Endothelial cell of umbilical vein (primary cell): ENCODE results near the gene PPP2R5B. TPM values are rescaled to one million over a fixed set of nuclear protein-coding genes. Genes with fewer than 3 reads are reported as not detected.

Experiments
- BruUV-seq: library from RNA; stranded (reverse); fragments of 400-500 nt; replicated peaks from 2 replicates; lab custom pipeline; 2021; lab: Mats Ljungman, UMichigan
- CTCF ChIA-PET: fragments of 300-600, 350-600 bp; sonication (Branson Sonifier 250); formaldehyde crosslinking; loops from one replicate; lab custom pipeline; 2021; ENCODE audit warnings: antibody characterized with exemption, inconsistent platforms; lab: Charles Lee
- POLR2A ChIA-PET: fragments of 300-600, 350-600 bp; sonication (Branson Sonifier 250); formaldehyde crosslinking; loops from one replicate; lab custom pipeline; 2021; ENCODE audit warnings: antibody characterized with exemption, inconsistent platforms; lab: Charles Lee
- DNase-seq: peaks from one replicate; pipeline ENCODE4 v3.0.0-alpha.2; 2011; ENCODE audit warnings: low read depth, low spot score
- FAIRE-seq: peaks from 2 replicates; lab custom pipeline; 2011; peaks lifted over from hg19 to GRCh38; lab: Jason Lieb, UNC
- H2AFZ ChIP-seq: 2 replicates; pipeline ENCODE4 v1.6.0; 2012; ENCODE audit warnings: low read depth, low read length, control low read depth, inconsistent platforms
- H3K27ac ChIP-seq: 2 replicates; pipeline ENCODE4 v1.5.1; 2011; ENCODE audit warnings: low read depth, mild to moderate bottlenecking, control low read depth, low read length, moderate library complexity; ENCODE audit not compliant: insufficient read depth
- H3K27me3 ChIP-seq, 2 experiments: 2 replicates each; pipeline versions ENCODE4 v1.6.0 to v1.6.1; 2011; ENCODE audit warnings: low read length in 2 of 2, mixed read lengths in 1 of 2; ENCODE audit not compliant: control insufficient read depth in 2 of 2, insufficient read depth in 2 of 2
- H3K36me3 ChIP-seq, 2 experiments: 2 replicates in 1 of 2; 3 replicates in 1 of 2; pipeline ENCODE4 v1.5.1; 2011; ENCODE audit warnings: low read length in 2 of 2, mild to moderate bottlenecking in 1 of 2, moderate library complexity in 1 of 2; ENCODE audit not compliant: control insufficient read depth in 2 of 2, insufficient read depth in 2 of 2; ENCODE audit errors: extremely low read depth in 1 of 2
- H3K4me1 ChIP-seq: 3 replicates; pipeline ENCODE4 v1.5.1; 2011; ENCODE audit warnings: mild to moderate bottlenecking, low read length; ENCODE audit not compliant: control insufficient read depth, insufficient read depth; ENCODE audit errors: extremely low read depth
- H3K4me2 ChIP-seq: 2 replicates; pipeline ENCODE4 v1.6.1; 2011; ENCODE audit warnings: low read length, control low read depth, mixed read lengths; ENCODE audit not compliant: insufficient read depth
- H3K4me3 ChIP-seq, 3 experiments: fragments of 200-600 bp in 1 of 3; sonication (generic), shearing (Covaris generic) in 1 of 3; replicated peaks in 1 of 3; 2 replicates each; pipeline ENCODE4 v1.5.1; 2011 to 2016; ENCODE audit warnings: control low read depth in 3 of 3, low read length in 3 of 3, mild to moderate bottlenecking in 2 of 3, inconsistent platforms in 1 of 3, low read depth in 1 of 3, moderate library complexity in 1 of 3; ENCODE audit not compliant: insufficient read depth in 1 of 3
- H3K79me2 ChIP-seq: 2 replicates; pipeline ENCODE4 v1.6.0; 2012; ENCODE audit warnings: low read length, inconsistent platforms; ENCODE audit not compliant: control insufficient read depth, insufficient read depth
- H3K9ac ChIP-seq: replicated peaks from 2 replicates; pipeline ENCODE3; 2011; ENCODE audit warnings: low read length, control low read depth; ENCODE audit not compliant: insufficient read depth; ENCODE audit errors: extremely low read depth
- H3K9me1 ChIP-seq: replicated peaks from 3 replicates; pipeline ENCODE4 v1.6.0; 2011; ENCODE audit warnings: mild to moderate bottlenecking, low read length; ENCODE audit not compliant: control insufficient read depth, insufficient read depth; ENCODE audit errors: extremely low read depth
- H3K9me3 ChIP-seq: replicated peaks from 2 replicates; pipeline ENCODE4 v1.5.1; 2012; ENCODE audit warnings: low read length, inconsistent platforms; ENCODE audit not compliant: control insufficient read depth, insufficient read depth
- H4K20me1 ChIP-seq: replicated peaks from 2 replicates; pipeline ENCODE3; 2011; ENCODE audit warnings: mild to moderate bottlenecking, low read length; ENCODE audit not compliant: control insufficient read depth, insufficient read depth; ENCODE audit errors: extremely low read depth
- CTCF ChIP-seq, 2 donors: IDR thresholded peaks; 1 replicate in 1 of 2; 2 replicates in 1 of 2; pipeline ENCODE4 v1.5.1; 2011; ENCODE audit warnings: low read length in 2 of 2, mild to moderate bottlenecking in 2 of 2, moderate library complexity in 2 of 2, control low read depth in 1 of 2, inconsistent platforms in 1 of 2, low read depth in 1 of 2; ENCODE audit not compliant: insufficient read depth in 1 of 2; ENCODE audit errors: extremely low read depth in 1 of 2
- EZH2 ChIP-seq: IDR thresholded peaks from 2 replicates; pipeline ENCODE4 v1.6.1; 2012; ENCODE audit warnings: borderline replicate concordance, low read depth, mild to moderate bottlenecking, moderate library complexity, low read length, inconsistent platforms; ENCODE audit not compliant: severe bottlenecking
- FOS ChIP-seq: IDR thresholded peaks from 2 replicates; pipeline ENCODE4 v1.6.1; 2011; ENCODE audit warnings: mild to moderate bottlenecking, low read length, moderate library complexity, borderline replicate concordance; ENCODE audit not compliant: insufficient read depth
- GATA2 ChIP-seq: IDR thresholded peaks from 2 replicates; pipeline ENCODE4 v1.7.0; 2011; ENCODE audit warnings: low read depth, mild to moderate bottlenecking, moderate library complexity, mixed read lengths, low read length; ENCODE audit not compliant: insufficient read length, insufficient read depth
- JUN ChIP-seq: IDR thresholded peaks from 2 replicates; pipeline ENCODE4 v1.6.1; 2011; ENCODE audit warnings: borderline replicate concordance, low read depth; ENCODE audit not compliant: insufficient read length, insufficient read depth
- MAX ChIP-seq: IDR thresholded peaks from 2 replicates; pipeline ENCODE4 v1.6.1; 2011; ENCODE audit not compliant: insufficient read depth, insufficient read length
- MYC ChIP-seq: IDR thresholded peaks from one replicate; pipeline ENCODE4 v1.6.1; 2011; ENCODE audit warnings: mild to moderate bottlenecking, low read depth, low read length
- POLR2A ChIP-seq: IDR thresholded peaks from 2 replicates; pipeline ENCODE4 v1.6.1; 2012; ENCODE audit warnings: low read depth, mild to moderate bottlenecking, control low read depth, low read length
- POLR2AphosphoS5 ChIP-seq: IDR thresholded peaks from 2 replicates; pipeline ENCODE4 v1.6.1; 2012; ENCODE audit warnings: low read depth, mild to moderate bottlenecking, control low read depth, low read length, moderate library complexity; ENCODE audit not compliant: insufficient read depth
- dilution Hi-C: fragments of 300-500 bp; cut with MboI; formaldehyde crosslinking; loops from one replicate; pipeline ENCODE4 v1.15.0; 2019; ENCODE audit warnings: low sequenced_read_pairs; ENCODE audit not compliant: extremely low pct_ligation_motif_present
- intact Hi-C: fragments of 100-400 bp; cut with micrococcal nuclease; formaldehyde crosslinking; loops from one replicate; pipeline ENCODE4 v1.10.0; 2022
- polyA plus RNA-seq, 4 experiments: library from polyadenylated mRNA; depleted of rRNA in 3 of 4; stranded (reverse) in 3 of 4; unstranded in 1 of 4; fragments of >200 nt; gene quantifications; 2 replicates each; pipeline versions ENCODE4 v1.2.1 to v1.2.3, GENCODE V29; 2011 to 2012; ENCODE audit warnings: missing spikeins in 1 of 4
- total RNA-seq: library from RNA; stranded (reverse); gene quantifications from 2 replicates; pipeline ENCODE4 v1.2.3, GENCODE V29; 2021

Gene PPP2R5B
- total and polyA plus RNA-seq, 2 donors (not counting 3 experiments of a cell fraction or from before 2014, with no cell fraction given): 17.6 to 17.8 TPM

GRCh38 chr11:64928957-64929356 lies 4.5 kb downstream of the PPP2R5B start:
- intact Hi-C loops (no loop called here), dilution Hi-C loops (no loop called here)
- Histone ChIP-seq H3K9me1 (no peaks in the 10 kb centered on the region), H3K4me1 (peaks cover 7% of the 10 kb centered on the region), H3K36me3 (peaks cover 3 to 37% of the 10 kb centered on the region in 2 experiments), H3K27ac (no peak overlapping the region), H3K27me3 (no peaks in the 10 kb centered on the region), H3K9ac (no peak overlapping the region), H3K4me3 (no peak overlapping the region), H3K9me3 (no peaks in the 10 kb centered on the region), H4K20me1 (no peaks in the 10 kb centered on the region), H3K4me2 (no peak overlapping the region), H3K79me2 (no peaks in the 10 kb centered on the region), H2AFZ (no peak overlapping the region)
- FAIRE-seq (no peak), DNase-seq (no peak)
- no TSS peak for BruUV-seq
- CTCF ChIA-PET: interaction anchor here (1.8 to 2.0 kb wide), 2 partner anchors 11 to 68 kb away, joined by 4 to 7 read pairs; partner anchors contain the start of gene BATF2
- TF ChIP-seq POLR2A (no peak), GATA2 (no peak), FOS (no peak), CTCF (IDR thresholded peaks at IDR 0.05; ENCODE audit: extremely low read depth in 1 of 2, insufficient read depth in 1 of 2, low read depth in 1 of 2, low read length in 2 of 2) (no peak), MYC (no peak), POLR2AphosphoS5 (no peak), MAX (no peak), EZH2 (no peak), JUN (no peak)
- POLR2A ChIA-PET: no interaction called here
